ENCODE measurements around the gene COPZ1. TPM values are rescaled to one million over a fixed set of nuclear protein-coding genes. Genes with fewer than 3 reads are reported as not detected.
"Not testable (repeated sequence)": the region's sequence is repeated elsewhere in the genome, so short reads cannot be mapped to it uniquely, and the experiment has no call there.

COPZ1 gene
- polyA plus RNA-seq, 3 donors, result 242 to 260 (median 254) TPM

- DNase-seq (ENCODE audit: low read depth in 3 of 3, low spot score in 2 of 3), result no peak
Observed at GRCh38 chr12:54330442-54330841, 5.5 kb downstream of the COPZ1 start.

- no peak for DNase-seq (ENCODE audit: low read depth in 3 of 3, low spot score in 2 of 3)
Observed at GRCh38 chr12:54331461-54331860, 6.5 kb downstream of the COPZ1 start.

GRCh38 chr12:54333420-54334034, 8.6 kb downstream of the COPZ1 start:
- no peak for DNase-seq (ENCODE audit: low read depth in 3 of 3, low spot score in 2 of 3)

- DNase-seq (ENCODE audit: low read depth in 3 of 3, low spot score in 2 of 3), result no peak
Observed at GRCh38 chr12:54337280-54337842, 12.4 kb downstream of the COPZ1 start.

GRCh38 chr12:54337854-54338650, 13.1 kb downstream of the COPZ1 start:
- DNase-seq (ENCODE audit: low read depth in 3 of 3, low spot score in 2 of 3), result no peak

GRCh38 chr12:54338698-54339296, 13.9 kb downstream of the COPZ1 start:
- no peak for DNase-seq (ENCODE audit: low read depth in 3 of 3, low spot score in 2 of 3)

- no peak for DNase-seq (ENCODE audit: low read depth in 3 of 3, low spot score in 2 of 3)
Observed at GRCh38 chr12:54340846-54341245, 15.9 kb downstream of the COPZ1 start.

GRCh38 chr12:54341378-54342300, 16.7 kb downstream of the COPZ1 start:
- no peak for DNase-seq (ENCODE audit: low read depth in 3 of 3, low spot score in 2 of 3)

- DNase-seq (ENCODE audit: low read depth in 3 of 3, low spot score in 2 of 3), result no peak
Observed at GRCh38 chr12:54349036-54349435, 24.1 kb downstream of the COPZ1 start.

GRCh38 chr12:54349679-54350078, 24.7 kb downstream of the COPZ1 start:
- DNase-seq (ENCODE audit: low read depth in 3 of 3, low spot score in 2 of 3), result no peak

- DNase-seq (ENCODE audit: low read depth in 3 of 3, low spot score in 2 of 3), result no peak
Observed at GRCh38 chr12:54350743-54351142, 25.8 kb downstream of the COPZ1 start.

GRCh38 chr12:54351341-54351740, 26.4 kb downstream of the COPZ1 start:
- no peak for DNase-seq (ENCODE audit: low read depth in 3 of 3, low spot score in 2 of 3)

GRCh38 chr12:54352022-54352531, 27.1 kb downstream of the COPZ1 start:
- peak in 1 of 3 donors; percentile 80 for DNase-seq (ENCODE audit: low read depth in 3 of 3, low spot score in 2 of 3)

- no peak for DNase-seq (ENCODE audit: low read depth in 3 of 3, low spot score in 2 of 3)
Observed at GRCh38 chr12:54352891-54353874, 28.3 kb downstream of the COPZ1 start.

- not testable (repeated sequence) for DNase-seq (ENCODE audit: low read depth in 3 of 3, low spot score in 2 of 3)
Observed at GRCh38 chr12:54354271-54354670, 29.3 kb downstream of the COPZ1 start.

GRCh38 chr12:54355104-54355815, 30.3 kb downstream of the COPZ1 start:
- DNase-seq (ENCODE audit: low read depth in 3 of 3, low spot score in 2 of 3), result no peak

GRCh38 chr12:54356228-54356627, 31.3 kb downstream of the COPZ1 start:
- no peak for DNase-seq (ENCODE audit: low read depth in 3 of 3, low spot score in 2 of 3)

- no peak for DNase-seq (ENCODE audit: low read depth in 3 of 3, low spot score in 2 of 3)
Observed at GRCh38 chr12:54356951-54357356, 32.0 kb downstream of the COPZ1 start.

Measured in right renal cortex interstitium (tissue), 3 donors.